NOMO-1 treated with DMSO at 0.1 percent for 48 hours (cell line): ENCODE results near the gene ITPKB.
"Not testable (repeated sequence)": the region's sequence is repeated elsewhere in the genome, so short reads cannot be mapped to it uniquely, and the experiment has no call there.

Source experiments
- DNase-seq: peaks from one replicate; lab custom pipeline; 2025; ENCODE audit not compliant: unreplicated experiment; lab: John Stamatoyannopoulos, UW

The ITPKB gene

GRCh38 chr1:226738995-226739695 lies at the start of gene ITPKB:
ITPKB (minus strand) TSS chr1:226739282; CDS start chr1:226737458, 1,824 bp downstream.
- peak; percentile 90 for DNase-seq

- no peak for DNase-seq
These were observed 48.6 kb upstream of the ITPKB start for GRCh38 chr1:226787638-226788037.

GRCh38 chr1:226787071-226787470 lies 48.0 kb upstream of the ITPKB start:
- no peak for DNase-seq

GRCh38 chr1:226786550-226786949 lies 47.5 kb upstream of the ITPKB start:
- DNase-seq, result no peak

GRCh38 chr1:226785805-226786204 lies 46.7 kb upstream of the ITPKB start:
- no peak for DNase-seq

- no peak for DNase-seq
These were observed 45.3 kb upstream of the ITPKB start for GRCh38 chr1:226784081-226785049.

- DNase-seq, result no peak
These were observed 43.9 kb upstream of the ITPKB start for GRCh38 chr1:226782845-226783601.

GRCh38 chr1:226781937-226782609 lies 43.0 kb upstream of the ITPKB start:
- no peak for DNase-seq

GRCh38 chr1:226779561-226779960 lies 40.5 kb upstream of the ITPKB start:
- DNase-seq, result no peak

- no peak for DNase-seq
These were observed 39.6 kb upstream of the ITPKB start for GRCh38 chr1:226778657-226779058.

- no peak for DNase-seq
These were observed 37.9 kb upstream of the ITPKB start for GRCh38 chr1:226776975-226777374.

- no peak for DNase-seq
These were observed 37.0 kb upstream of the ITPKB start for GRCh38 chr1:226776066-226776465.

GRCh38 chr1:226772446-226773139 lies 33.5 kb upstream of the ITPKB start:
- DNase-seq, result peak; percentile 38

- not testable (repeated sequence) for DNase-seq
These were observed 28.1 kb upstream of the ITPKB start for GRCh38 chr1:226767170-226767569.

- DNase-seq, result no peak
These were observed 27.5 kb upstream of the ITPKB start for GRCh38 chr1:226766565-226766964.

GRCh38 chr1:226764533-226764932 lies 25.5 kb upstream of the ITPKB start:
- DNase-seq, result no peak

- DNase-seq, result no peak
These were observed 24.8 kb upstream of the ITPKB start for GRCh38 chr1:226763905-226764264.

GRCh38 chr1:226762988-226763904 lies 24.2 kb upstream of the ITPKB start:
- no peak for DNase-seq

- DNase-seq, result no peak
These were observed 23.0 kb upstream of the ITPKB start for GRCh38 chr1:226762055-226762454.
